Esophagus muscularis mucosa (tissue), 4 donors: ENCODE data around the gene ERBB4. TPM values are rescaled to one million over a fixed set of nuclear protein-coding genes. Genes with fewer than 3 reads are reported as not detected.

Source experiments
- DNase-seq: peaks from one replicate; pipeline ENCODE4 v3.0.0-alpha.2; 2017; ENCODE audit errors: extremely low spot score
- H3K27ac ChIP-seq, 4 donors: fragments of 200-600 bp; sonication (generic); replicated peaks in 1 of 4; 1 replicate in 3 of 4; 2 replicates in 1 of 4; pipeline ENCODE4 v1.5.1; 2016 to 2019; ENCODE audit warnings: mild to moderate bottlenecking in 1 of 4
- H3K27me3 ChIP-seq, 4 donors: fragments of 200-600 bp; sonication (generic); one replicate each; pipeline versions ENCODE4 v1.5.1 to v1.6.0; 2016 to 2019
- H3K36me3 ChIP-seq, 4 donors: fragments of 200-600 bp; sonication (generic); one replicate each; pipeline ENCODE4 v1.5.1; 2016 to 2019
- H3K4me1 ChIP-seq, 4 donors: fragments of 200-600 bp; sonication (generic); one replicate each; pipeline ENCODE4 v1.5.1; 2016 to 2019
- H3K4me3 ChIP-seq, 4 donors: fragments of 200-600 bp; sonication (generic); 1 replicate in 2 of 4; 2 replicates in 2 of 4; pipeline ENCODE4 v1.5.1; 2016 to 2019; ENCODE audit warnings: mild to moderate bottlenecking in 4 of 4, moderate library complexity in 1 of 4
- H3K9me3 ChIP-seq, 4 donors: fragments of 200-600 bp; sonication (generic); 1 replicate in 3 of 4; 2 replicates in 1 of 4; pipeline ENCODE4 v1.5.1; 2016 to 2019
- EP300 ChIP-seq: sonication (generic); formaldehyde crosslinking; IDR thresholded peaks from one replicate; pipeline ENCODE4 v1.6.1; 2017; ENCODE audit warnings: antibody characterized with exemption
- POLR2A ChIP-seq: fragments of 450-650 bp; IDR thresholded peaks from one replicate; pipeline ENCODE4 v1.6.1; 2017; ENCODE audit warnings: antibody characterized with exemption, moderate library complexity, mild to moderate bottlenecking, low read depth
- POLR2AphosphoS5 ChIP-seq, 2 donors: sonication (generic); formaldehyde crosslinking; IDR thresholded peaks; one replicate each; pipeline ENCODE4 v1.6.1; 2017; ENCODE audit warnings: antibody characterized with exemption in 2 of 2
- WGBS: methylation state at CpG from one replicate; pipeline ENCODE4 v1.1.5; 2018; 5-methylcytosine and 5-hydroxymethylcytosine counted together
- intact Hi-C: fragments of 100-400 bp; cut with DNase I; formaldehyde crosslinking; loops from one replicate; pipeline ENCODE4 v1.15.1; 2023
- total RNA-seq, 4 donors: library from RNA; depleted of rRNA; stranded (reverse); fragments of >200 nt; gene quantifications; one replicate each; pipeline versions ENCODE4 v1.1.0 to v1.2.1, GENCODE V29; 2016
- TF ChIP-seq, protein P1 (sequence below), 3 experiments: fragments of 200-600 bp in 2 of 3; fragments of 450-650 bp in 1 of 3; sonication (generic) in 2 of 3; IDR thresholded peaks; one replicate each; pipeline ENCODE4 v1.5.1; 2017 to 2019; ENCODE audit warnings: antibody characterized with exemption in 3 of 3, mild to moderate bottlenecking in 2 of 3, moderate library complexity in 1 of 3

ERBB4 gene
- total RNA-seq, 4 donors from 2014 or later: under 0.01 to 0.19 (median 0.17) TPM

DNA sequence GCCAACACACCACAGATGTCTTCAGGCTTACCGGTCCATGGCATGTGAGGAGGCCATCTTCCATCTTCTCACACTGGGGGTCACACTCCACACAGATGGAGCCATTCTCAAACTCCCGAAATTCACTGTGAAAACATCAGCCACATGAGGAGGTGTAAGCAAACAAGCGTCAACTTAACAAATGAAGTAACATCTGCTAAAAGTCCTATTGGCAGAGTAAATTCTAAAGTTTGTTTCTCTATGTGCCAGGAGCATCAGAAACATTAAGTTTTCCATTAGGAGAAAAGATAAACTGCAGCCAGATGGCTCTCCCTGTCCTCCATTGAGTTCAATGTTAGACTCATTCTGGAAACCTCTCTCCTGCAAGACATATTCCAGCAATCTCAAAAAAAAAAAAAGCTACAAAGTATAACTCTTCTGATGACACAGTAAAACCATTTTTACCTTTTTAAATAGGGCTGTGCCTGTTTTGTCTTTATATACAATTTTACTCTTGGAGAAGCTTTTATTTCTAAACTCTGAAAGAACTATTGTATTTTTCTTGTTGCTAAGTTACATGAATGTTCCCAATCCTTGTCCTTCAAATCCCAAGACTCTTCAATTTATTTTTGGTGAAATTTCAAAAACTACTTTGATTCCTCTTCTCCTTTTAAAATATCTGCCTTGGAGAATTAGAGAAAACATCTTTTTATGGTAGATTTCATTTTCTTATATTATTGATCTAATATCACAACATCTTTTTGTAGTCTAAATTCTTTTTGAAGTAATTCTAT lies 865.3 kb downstream of the ERBB4 start:
- no peak for DNase-seq
- H3K27me3 ChIP-seq: no peaks in the 10 kb centered on the region
- no peak overlapping the region for H3K4me3 ChIP-seq
- TF ChIP-seq POLR2A (no peak), POLR2AphosphoS5 (IDR thresholded peaks at IDR 0.05) (no peak), EP300 (no peak)
- TF ChIP-seq, protein P1, sequence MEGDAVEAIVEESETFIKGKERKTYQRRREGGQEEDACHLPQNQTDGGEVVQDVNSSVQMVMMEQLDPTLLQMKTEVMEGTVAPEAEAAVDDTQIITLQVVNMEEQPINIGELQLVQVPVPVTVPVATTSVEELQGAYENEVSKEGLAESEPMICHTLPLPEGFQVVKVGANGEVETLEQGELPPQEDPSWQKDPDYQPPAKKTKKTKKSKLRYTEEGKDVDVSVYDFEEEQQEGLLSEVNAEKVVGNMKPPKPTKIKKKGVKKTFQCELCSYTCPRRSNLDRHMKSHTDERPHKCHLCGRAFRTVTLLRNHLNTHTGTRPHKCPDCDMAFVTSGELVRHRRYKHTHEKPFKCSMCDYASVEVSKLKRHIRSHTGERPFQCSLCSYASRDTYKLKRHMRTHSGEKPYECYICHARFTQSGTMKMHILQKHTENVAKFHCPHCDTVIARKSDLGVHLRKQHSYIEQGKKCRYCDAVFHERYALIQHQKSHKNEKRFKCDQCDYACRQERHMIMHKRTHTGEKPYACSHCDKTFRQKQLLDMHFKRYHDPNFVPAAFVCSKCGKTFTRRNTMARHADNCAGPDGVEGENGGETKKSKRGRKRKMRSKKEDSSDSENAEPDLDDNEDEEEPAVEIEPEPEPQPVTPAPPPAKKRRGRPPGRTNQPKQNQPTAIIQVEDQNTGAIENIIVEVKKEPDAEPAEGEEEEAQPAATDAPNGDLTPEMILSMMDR (IDR thresholded peaks at IDR 0.05): no peak
- intact Hi-C loops: no loop called here
- H3K4me1 ChIP-seq: no peaks in the 10 kb centered on the region
- no peaks in the 10 kb centered on the region for H3K9me3 ChIP-seq
- no peaks in the 10 kb centered on the region for H3K36me3 ChIP-seq
- WGBS: 39% methylated on average over 3 of the region's 3 CpGs
- no peak overlapping the region for H3K27ac ChIP-seq

DNA sequence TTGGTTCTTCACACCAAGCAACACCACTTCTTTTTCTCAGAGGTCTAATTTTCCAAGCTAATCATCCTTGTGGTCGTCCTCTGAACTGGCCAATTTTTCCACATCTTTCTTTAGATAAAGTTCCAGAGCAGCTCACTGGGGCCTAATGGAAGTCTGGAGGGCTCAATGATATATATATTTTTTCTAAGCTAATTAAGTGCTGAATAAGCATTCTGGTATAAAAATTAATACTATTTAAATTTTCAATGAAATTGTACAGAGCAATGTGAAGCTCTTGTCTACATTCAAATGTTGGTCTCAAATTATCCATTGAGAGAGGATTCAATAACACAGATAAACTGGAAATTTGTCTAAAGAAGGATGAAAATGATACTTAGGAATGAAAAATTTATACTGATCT lies 866.6 kb downstream of the ERBB4 start:
- intact Hi-C loops: no loop called here
- TF ChIP-seq POLR2AphosphoS5 (IDR thresholded peaks at IDR 0.05) (no peak), EP300 (no peak), POLR2A (no peak)
- TF ChIP-seq, protein P1 (IDR thresholded peaks at IDR 0.05): no peak
- 85% methylated on average over 1 of the region's 1 CpG for WGBS
- no peak for DNase-seq
- H3K9me3 ChIP-seq: no peaks in the 10 kb centered on the region
- H3K4me1 ChIP-seq: no peaks in the 10 kb centered on the region
- no peaks in the 10 kb centered on the region for H3K36me3 ChIP-seq
- H3K27ac ChIP-seq: no peak overlapping the region
- H3K27me3 ChIP-seq: no peaks in the 10 kb centered on the region
- H3K4me3 ChIP-seq: no peak overlapping the region

GRCh38 chr2:211665299-211665698 lies 873.3 kb downstream of the ERBB4 start:
- intact Hi-C loops: no loop called here
- WGBS: 68% methylated on average over 2 of the region's 2 CpGs

DNA sequence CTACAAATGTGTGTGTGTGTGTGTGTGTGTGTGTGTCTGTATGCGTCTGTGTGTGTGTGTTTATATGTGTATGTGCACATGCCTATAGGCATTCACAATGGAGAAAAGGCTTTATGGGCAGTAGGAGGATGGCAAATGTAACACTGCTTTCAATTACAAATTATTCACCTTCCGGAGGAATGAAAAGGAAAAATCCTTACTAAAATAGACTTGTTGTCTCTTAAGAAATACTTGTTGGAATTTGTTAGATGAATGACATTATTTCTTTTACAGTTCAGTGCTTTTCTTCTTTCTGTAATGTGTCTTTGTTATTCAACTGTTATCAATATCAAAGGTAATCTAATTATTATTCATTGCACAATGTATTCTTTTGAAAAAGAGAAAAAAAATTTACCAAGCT lies 874.3 kb downstream of the ERBB4 start:
- Histone ChIP-seq H3K27ac (no peak overlapping the region), H3K4me3 (no peak overlapping the region), H3K27me3 (no peaks in the 10 kb centered on the region), H3K36me3 (no peaks in the 10 kb centered on the region), H3K4me1 (no peaks in the 10 kb centered on the region), H3K9me3 (no peaks in the 10 kb centered on the region)
- TF ChIP-seq POLR2A (no peak), POLR2AphosphoS5 (IDR thresholded peaks at IDR 0.05) (no peak), EP300 (no peak)
- TF ChIP-seq, protein P1 (IDR thresholded peaks at IDR 0.05): no peak
- WGBS: 76% methylated on average over 2 of the region's 2 CpGs
- intact Hi-C loops: no loop called here
- DNase-seq: no peak

More at GRCh38 chr2:211665299-211665698, 873.3 kb downstream of the ERBB4 start:
- TF ChIP-seq POLR2AphosphoS5 (IDR thresholded peaks at IDR 0.05) (no peak), EP300 (no peak), POLR2A (no peak)
- TF ChIP-seq, protein P1 (IDR thresholded peaks at IDR 0.05): no peak
- Histone ChIP-seq H3K36me3 (no peaks in the 10 kb centered on the region), H3K27ac (no peak overlapping the region), H3K9me3 (no peaks in the 10 kb centered on the region), H3K27me3 (no peaks in the 10 kb centered on the region), H3K4me1 (no peaks in the 10 kb centered on the region), H3K4me3 (no peak overlapping the region)
- no peak for DNase-seq
